GM19238 (cell line): ENCODE measurements around the gene SP8.
"Not testable (repeated sequence)": the region's sequence is repeated elsewhere in the genome, so short reads cannot be mapped to it uniquely, and the experiment has no call there.

ENCODE experiments used
- DNase-seq: peaks from one replicate; pipeline ENCODE4 v3.0.0; 2011; ENCODE audit warnings: low spot score; ENCODE audit not compliant: insufficient read length

The SP8 gene

DNA sequence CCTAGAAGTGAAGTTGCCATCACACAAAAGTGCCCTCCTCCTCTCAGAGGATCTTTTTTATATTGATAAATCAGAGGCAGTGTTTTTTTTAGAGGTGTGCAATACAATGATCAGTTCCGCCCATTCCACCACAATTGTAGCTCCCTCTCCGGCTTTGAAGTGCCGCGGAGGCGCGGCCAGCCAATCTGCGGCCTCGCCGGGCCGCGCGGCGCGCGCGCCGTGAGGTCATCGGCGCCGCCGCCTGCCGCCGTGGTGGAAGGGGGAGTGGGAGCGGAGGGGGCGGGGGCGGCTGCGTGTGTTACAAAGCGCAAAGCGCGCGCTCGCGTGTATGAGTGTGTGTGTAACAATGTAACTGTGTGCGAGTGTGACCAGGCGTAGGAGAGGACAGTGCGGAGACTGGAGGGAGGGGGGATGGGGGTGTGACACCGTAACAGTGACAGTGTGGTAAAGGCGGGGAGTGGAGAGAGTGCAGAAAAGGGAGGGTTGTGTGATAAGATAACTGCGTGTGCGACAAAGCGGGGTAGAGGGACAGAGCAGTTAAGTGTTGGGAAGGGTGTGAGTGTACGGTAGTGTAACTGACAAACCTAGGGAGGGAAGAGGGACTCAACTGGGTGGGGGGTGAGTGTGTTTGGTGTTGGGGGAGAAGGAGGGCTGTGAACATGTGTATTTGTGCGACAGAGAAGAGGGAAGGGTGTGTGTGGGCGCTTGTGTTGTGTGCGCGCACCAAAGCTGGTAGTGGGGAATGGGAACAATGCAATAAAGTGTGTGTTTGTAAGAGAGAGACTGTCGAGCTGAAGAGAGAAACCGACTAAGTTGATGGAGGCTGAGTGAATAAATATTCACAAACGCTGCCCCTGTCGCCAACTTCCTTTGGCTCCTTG lies at the start of gene SP8:
TSS of gene SP8 (minus strand) at position 108 of the 881 bp plus-strand sequence. CDS start at position 20, 88 bp downstream.
- no peak for DNase-seq

GRCh38 chr7:20836424-20836823 lies 49.7 kb upstream of the SP8 start:
- not testable (repeated sequence) for DNase-seq

DNA sequence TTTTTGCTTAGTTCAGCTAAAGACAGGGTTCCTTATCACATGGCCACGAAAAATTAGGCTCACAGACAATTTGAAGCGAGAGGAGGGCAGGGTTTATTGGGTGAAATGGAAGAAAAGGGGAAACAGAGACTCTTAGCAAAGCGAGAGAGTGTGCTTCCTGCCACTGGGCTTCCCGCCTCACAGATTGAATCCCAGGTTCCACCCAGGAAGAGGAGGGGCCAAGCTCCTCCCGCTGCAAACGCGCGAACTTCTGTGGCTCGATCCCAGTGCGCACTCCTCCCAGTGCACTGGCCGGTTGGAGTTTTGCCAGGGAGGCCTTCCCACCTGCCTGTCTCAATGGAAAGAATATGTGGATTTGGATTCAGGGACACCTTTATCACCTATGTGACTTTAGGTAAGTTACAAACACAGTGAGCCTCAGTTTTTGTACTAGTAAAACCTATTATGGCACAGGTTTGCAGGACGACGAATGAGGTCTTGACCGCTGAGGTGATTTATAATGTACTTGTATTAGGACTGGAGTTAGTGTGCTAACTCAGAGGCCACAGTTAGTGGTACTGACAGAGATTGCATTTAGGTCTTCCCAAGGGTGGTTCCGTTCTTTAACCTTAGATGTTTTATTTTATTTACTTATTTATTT lies 48.5 kb upstream of the SP8 start:
- no peak for DNase-seq

GRCh38 chr7:20834656-20835055 lies 48.0 kb upstream of the SP8 start:
- no peak for DNase-seq

GRCh38 chr7:20831956-20832355 lies 45.3 kb upstream of the SP8 start:
- DNase-seq, result no peak

DNA sequence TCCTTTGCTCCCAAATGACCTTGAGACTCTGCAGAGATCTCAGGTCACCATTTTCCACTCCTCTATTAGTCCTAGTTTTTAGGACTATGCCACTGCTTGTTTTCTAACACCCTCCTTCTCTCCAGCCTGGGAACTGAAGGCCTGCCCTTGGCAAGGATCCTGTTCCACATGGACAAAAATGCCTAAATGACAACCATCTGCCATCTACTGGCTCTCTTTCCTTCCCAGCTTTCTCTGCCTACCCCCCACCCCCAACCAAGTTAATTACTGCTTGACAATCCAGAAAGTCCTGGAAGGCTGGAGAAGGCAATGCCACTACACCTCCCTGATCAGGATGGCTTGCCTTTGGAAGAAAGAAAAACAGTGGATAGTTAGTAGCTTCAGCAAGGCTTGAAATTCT lies 44.8 kb upstream of the SP8 start:
- DNase-seq, result no peak

- no peak for DNase-seq
Measured at GRCh38 chr7:20828947-20829346, 42.3 kb upstream of the SP8 start.

DNA sequence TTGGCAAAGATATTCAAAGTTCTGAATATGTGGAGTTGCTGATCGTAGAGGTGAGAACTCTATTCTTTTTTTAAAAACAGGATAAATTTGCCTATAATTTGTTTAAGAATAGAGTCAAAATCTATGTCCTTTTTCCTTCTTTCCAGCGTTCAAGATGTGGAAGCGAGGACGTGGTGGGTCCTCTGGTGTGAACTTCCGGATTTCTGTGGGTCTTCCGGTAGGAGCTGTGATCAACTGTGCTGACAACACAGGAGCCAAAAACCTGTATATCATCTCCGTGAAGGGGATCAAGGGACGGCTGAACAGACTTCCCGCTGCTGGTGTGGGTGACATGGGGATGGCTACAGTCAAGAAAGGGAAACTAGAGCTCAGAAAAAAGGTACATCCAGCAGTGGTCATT lies 40.5 kb upstream of the SP8 start:
- DNase-seq, result no peak

DNA sequence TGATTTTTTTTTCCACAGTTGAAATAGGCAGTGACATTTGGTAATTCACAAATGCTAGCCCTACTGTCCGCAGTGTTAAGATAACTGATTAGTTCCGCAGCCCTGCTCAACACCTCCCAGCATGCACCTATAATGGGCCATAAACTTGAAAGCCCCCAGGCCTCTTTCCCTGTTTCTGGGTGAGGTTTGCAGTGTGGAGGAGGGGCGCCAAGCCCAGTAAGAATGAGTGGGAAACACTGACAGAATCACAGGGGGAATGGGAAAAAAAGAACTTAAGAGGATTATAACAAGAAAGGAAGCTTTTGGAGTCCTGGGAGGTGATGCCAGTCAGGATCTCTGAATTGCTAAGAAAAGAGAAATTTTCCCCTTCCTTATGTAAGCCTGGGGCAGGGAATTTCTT lies 39.6 kb upstream of the SP8 start:
- no peak for DNase-seq

GRCh38 chr7:20825555-20825954 lies 38.9 kb upstream of the SP8 start:
- no peak for DNase-seq

GRCh38 chr7:20821390-20821789 lies 34.7 kb upstream of the SP8 start:
- not testable (repeated sequence) for DNase-seq

- DNase-seq, result no peak
Measured at GRCh38 chr7:20816372-20816959, 29.8 kb upstream of the SP8 start.

DNA sequence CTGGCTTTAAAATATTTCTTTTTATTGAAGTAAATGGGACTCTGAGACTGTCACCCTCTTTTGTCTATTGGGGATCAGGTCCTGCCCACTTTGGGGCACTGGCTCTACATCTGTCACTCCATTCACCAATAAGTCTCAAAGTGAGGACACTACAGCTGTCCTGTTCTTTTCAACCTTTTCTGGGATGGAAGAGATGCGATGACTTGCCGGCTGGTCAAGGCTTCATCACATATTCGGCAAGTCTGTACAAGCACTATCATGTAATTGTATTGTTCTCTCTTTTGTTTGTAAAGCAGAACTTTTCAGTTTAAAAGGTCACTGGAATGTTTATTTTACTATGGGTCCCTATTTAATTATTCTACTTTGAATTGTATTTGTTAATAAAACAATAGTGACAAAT lies 17.7 kb upstream of the SP8 start:
- DNase-seq, result no peak

DNA sequence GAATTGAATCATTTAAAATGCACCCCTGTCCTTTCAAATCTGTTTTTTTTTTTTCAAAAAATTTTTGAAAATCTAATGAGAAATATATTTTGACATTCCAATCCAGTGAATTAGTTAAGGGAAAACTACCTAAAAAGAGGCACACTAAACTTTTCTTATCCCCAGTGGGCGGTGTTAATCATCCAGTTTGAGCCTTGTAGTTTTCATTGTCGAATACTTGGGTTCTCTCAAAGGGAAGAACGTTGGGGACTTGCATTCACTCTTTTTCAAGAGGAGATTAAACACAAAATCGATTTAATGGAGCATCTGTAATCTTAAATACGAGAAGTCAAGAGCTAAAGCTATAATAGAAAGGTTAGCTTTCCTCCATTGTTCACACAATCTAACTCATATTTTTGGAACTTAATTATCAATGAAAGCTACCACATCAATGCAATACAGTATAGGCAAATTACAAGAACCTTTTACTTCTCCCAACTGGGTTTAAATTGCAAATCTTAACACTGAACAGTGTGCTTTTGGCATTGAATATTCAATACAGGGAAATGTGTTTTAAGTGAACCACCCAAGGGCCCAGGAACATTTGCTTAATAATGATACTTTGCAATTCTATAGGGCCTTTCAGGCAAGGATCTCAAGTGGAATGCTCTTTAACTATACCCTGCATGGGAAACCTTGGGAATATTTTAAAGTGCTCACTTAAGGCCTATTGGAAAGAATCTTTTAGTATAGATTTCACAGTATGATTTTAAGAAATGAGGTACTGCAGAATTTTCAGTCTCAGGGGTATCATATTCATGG lies 13.1 kb upstream of the SP8 start:
- DNase-seq, result no peak

- DNase-seq, result no peak
Measured at GRCh38 chr7:20798694-20799121, 12.0 kb upstream of the SP8 start.

DNA sequence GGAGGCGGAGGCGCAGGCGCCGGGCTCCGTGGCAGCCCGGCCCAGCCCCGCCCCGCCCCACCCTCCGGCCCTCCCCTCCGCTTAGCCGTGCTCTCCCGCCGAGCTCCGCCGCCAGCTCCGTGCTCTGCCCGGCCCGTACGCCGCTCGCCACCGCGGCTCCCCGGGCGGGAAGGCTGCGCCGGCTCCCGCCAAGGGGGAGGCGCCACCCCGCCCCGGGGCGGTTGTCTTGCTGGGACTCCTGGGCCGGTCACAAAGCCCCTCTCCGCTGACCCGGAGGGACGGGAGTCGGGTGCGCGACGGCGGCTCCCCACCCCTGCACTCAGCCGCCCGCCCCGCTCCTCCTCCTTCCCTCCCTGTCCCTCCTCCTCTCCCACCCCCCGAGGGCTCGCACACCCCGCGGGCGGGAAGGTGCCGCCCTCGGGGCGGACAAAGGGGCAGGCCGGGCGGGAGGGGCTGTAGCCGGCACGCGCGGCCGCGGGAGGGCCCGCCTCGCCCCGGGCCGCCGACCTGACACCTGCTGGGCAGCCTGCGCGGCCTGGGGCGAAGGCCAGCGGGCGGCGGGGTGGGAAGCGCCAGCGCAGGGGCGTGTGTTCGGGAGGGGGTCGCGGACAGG lies 11.5 kb upstream of the SP8 start:
- DNase-seq, result peak; percentile 78

DNA sequence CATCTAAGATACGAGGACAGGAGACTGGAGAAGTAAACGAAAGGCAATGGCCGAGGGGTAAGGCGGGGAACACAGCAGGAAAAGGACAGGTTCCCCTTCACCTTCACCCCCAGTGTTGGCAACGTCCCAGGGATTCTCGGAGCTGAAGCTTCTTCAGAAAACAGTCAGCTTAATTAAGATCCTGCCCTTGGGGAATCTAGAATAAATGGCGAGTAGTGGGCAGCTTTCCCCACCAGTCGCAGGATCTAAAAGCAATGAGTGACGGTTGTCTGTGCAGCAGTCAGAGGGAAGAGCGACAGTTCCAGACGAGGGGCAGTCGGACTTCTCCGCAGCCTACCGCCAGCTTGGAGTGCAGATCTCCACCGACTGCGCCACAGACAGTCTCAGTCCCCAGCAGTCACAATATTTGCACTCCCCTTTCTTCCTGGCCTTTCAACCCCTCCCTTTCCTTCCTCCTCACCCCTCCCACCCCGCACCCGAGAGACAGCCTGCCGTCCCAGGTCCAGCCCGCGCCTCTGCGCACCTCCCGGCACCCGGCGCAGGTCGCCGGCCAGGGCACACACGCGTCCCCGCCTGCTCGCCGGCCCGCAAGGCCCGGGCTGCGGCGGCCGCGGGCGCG lies 10.9 kb upstream of the SP8 start:
- DNase-seq, result no peak

DNA sequence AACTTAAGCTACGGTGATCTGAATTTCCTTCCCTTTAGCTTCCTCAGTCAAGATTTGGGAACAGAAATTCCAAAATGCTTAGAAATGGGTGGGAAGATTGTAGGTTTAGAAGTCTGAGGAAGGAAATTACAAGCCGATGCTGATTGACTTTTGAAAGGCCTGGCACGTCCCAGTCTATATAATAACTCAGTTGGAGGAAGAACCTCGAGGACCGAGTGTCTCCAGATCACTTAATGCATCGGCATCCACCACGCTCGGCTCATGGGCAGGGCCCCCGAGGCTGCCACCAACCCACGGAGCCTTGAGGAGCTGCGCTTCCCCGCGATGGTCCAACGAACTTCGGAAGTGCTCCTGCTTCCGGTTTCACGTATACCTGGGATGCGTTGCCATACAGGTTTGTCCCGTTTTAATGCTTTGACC lies 10.4 kb upstream of the SP8 start:
- no peak for DNase-seq

- DNase-seq, result no peak
Measured at GRCh38 chr7:20796500-20796899, 9.8 kb upstream of the SP8 start.

- no peak for DNase-seq
Measured at GRCh38 chr7:20795881-20796280, 9.2 kb upstream of the SP8 start.

- DNase-seq, result no peak
Measured at GRCh38 chr7:20795361-20795760, 8.7 kb upstream of the SP8 start.
